H1 (cell line): Measurements from ENCODE around the gene KLHL35. TPM values are rescaled to one million over a fixed set of nuclear protein-coding genes. Genes with fewer than 3 reads are reported as not detected.

Experiments
- CTCF ChIA-PET: fragments of 300-600 bp; sonication (Branson Sonifier 250); formaldehyde crosslinking; loops from one replicate; lab custom pipeline; 2021; ENCODE audit not compliant: partially characterized antibody; lab: Charles Lee
- POLR2A ChIA-PET: fragments of 300-600 bp; sonication (Branson Sonifier 250); formaldehyde crosslinking; loops from one replicate; lab custom pipeline; 2021; ENCODE audit warnings: inconsistent platforms; ENCODE audit not compliant: partially characterized antibody; lab: Charles Lee
- DNase-seq, 2 experiments: peaks; one replicate each; pipeline versions ENCODE4 v3.0.0 to v3.0.0-alpha.2; 2010 to 2022; ENCODE audit warnings: low spot score in 2 of 2, low read depth in 1 of 2, mixed read lengths in 1 of 2
- FAIRE-seq: peaks from 2 replicates; lab custom pipeline; 2011; peaks lifted over from hg19 to GRCh38; lab: Jason Lieb, UNC
- H2AFZ ChIP-seq: 2 replicates; pipeline ENCODE4 v1.8.1; 2012; ENCODE audit warnings: low read length, inconsistent platforms
- H2AK5ac ChIP-seq: 2 replicates; pipeline ENCODE4 v1.6.1; 2013; ENCODE audit warnings: low read depth, low read length
- H2BK120ac ChIP-seq: replicated peaks from 2 replicates; pipeline ENCODE3; 2013; ENCODE audit warnings: low read depth, low read length, inconsistent platforms
- H2BK12ac ChIP-seq: 2 replicates; pipeline ENCODE4 v1.6.1; 2013; ENCODE audit warnings: low read depth, low read length
- H2BK15ac ChIP-seq: 2 replicates; pipeline ENCODE4 v1.6.1; 2013; ENCODE audit warnings: low read length
- H2BK20ac ChIP-seq: 2 replicates; pipeline ENCODE4 v1.6.1; 2013; ENCODE audit warnings: low read length
- H2BK5ac ChIP-seq: 2 replicates; pipeline ENCODE4 v1.6.1; 2013; ENCODE audit warnings: low read depth, low read length
- H3K14ac ChIP-seq: 2 replicates; pipeline ENCODE4 v1.6.1; 2013; ENCODE audit warnings: inconsistent platforms; ENCODE audit not compliant: insufficient read length
- H3K18ac ChIP-seq: 2 replicates; pipeline ENCODE4 v1.6.1; 2013; ENCODE audit warnings: low read length; ENCODE audit errors: extremely low read depth
- H3K23ac ChIP-seq: 2 replicates; pipeline ENCODE4 v1.6.1; 2013; ENCODE audit warnings: inconsistent platforms; ENCODE audit not compliant: insufficient read length
- H3K23me2 ChIP-seq: 2 replicates; pipeline ENCODE4 v1.6.1; 2013; ENCODE audit warnings: low read depth, low read length
- H3K27ac ChIP-seq: 2 replicates; pipeline ENCODE4 v1.6.1; 2011; ENCODE audit warnings: low read depth, low read length, inconsistent platforms
- H3K27me3 ChIP-seq, 4 experiments: replicated peaks in 1 of 4; 1 replicate in 1 of 4; 2 replicates in 3 of 4; pipeline versions ENCODE4 v1.6.1 to v1.8.1; 2011 to 2013; ENCODE audit warnings: low read length in 3 of 4, mild to moderate bottlenecking in 3 of 4, inconsistent platforms in 2 of 4, mixed read lengths in 2 of 4, moderate library complexity in 1 of 4; ENCODE audit not compliant: control insufficient read depth in 3 of 4, insufficient read depth in 3 of 4; ENCODE audit errors: extremely low read depth in 1 of 4
- H3K36me3 ChIP-seq, 4 experiments: 2 replicates each; pipeline versions ENCODE4 v1.6.1 to v1.8.1; 2011 to 2013; ENCODE audit warnings: mild to moderate bottlenecking in 4 of 4, low read length in 3 of 4, moderate library complexity in 2 of 4, control low read depth in 1 of 4, inconsistent platforms in 1 of 4; ENCODE audit not compliant: insufficient read depth in 4 of 4, control insufficient read depth in 2 of 4
- H3K4ac ChIP-seq: replicated peaks from 2 replicates; pipeline ENCODE3; 2013; ENCODE audit warnings: low read length, low read depth, mixed read lengths, inconsistent platforms; ENCODE audit not compliant: insufficient read length
- H3K4me1 ChIP-seq, 4 experiments: replicated peaks in 1 of 4; 1 replicate in 1 of 4; 2 replicates in 3 of 4; pipeline versions ENCODE4 v1.6.1 to v1.8.1; 2011 to 2013; ENCODE audit warnings: low read length in 3 of 4, inconsistent platforms in 2 of 4, mixed read lengths in 1 of 4; ENCODE audit not compliant: insufficient read depth in 4 of 4, control insufficient read depth in 3 of 4
- H3K4me2 ChIP-seq, 2 experiments: 2 replicates each; pipeline versions ENCODE4 v1.6.1 to v1.8.1; 2011 to 2013; ENCODE audit warnings: low read depth in 2 of 2, low read length in 2 of 2, control low read depth in 1 of 2, inconsistent platforms in 1 of 2, mild to moderate bottlenecking in 1 of 2; ENCODE audit not compliant: insufficient read depth in 1 of 2
- H3K4me3 ChIP-seq, 4 experiments: fragments of 200-600, 300-600 bp in 1 of 4; sonication (generic), shearing (Covaris generic), sonication (Bioruptor Twin) in 1 of 4; 2 replicates each; pipeline versions ENCODE4 v1.5.1 to v1.8.1; 2011 to 2016; ENCODE audit warnings: low read length in 4 of 4, low read depth in 3 of 4, control low read depth in 2 of 4, inconsistent platforms in 2 of 4, mild to moderate bottlenecking in 2 of 4, mixed read lengths in 1 of 4, moderate library complexity in 1 of 4; ENCODE audit not compliant: insufficient read depth in 2 of 4; ENCODE audit errors: extremely low read depth in 1 of 4
- H3K56ac ChIP-seq: replicated peaks from 2 replicates; pipeline ENCODE3; 2013; ENCODE audit warnings: low read depth, mild to moderate bottlenecking, mixed read lengths, low read length, inconsistent platforms; ENCODE audit not compliant: insufficient read length
- H3K79me1 ChIP-seq: 2 replicates; pipeline ENCODE4 v1.6.1; 2013; ENCODE audit warnings: low read depth, low read length, control low read depth
- H3K79me2 ChIP-seq, 2 experiments: 2 replicates each; pipeline versions ENCODE4 v1.6.1 to v1.8.1; 2012 to 2013; ENCODE audit warnings: low read length in 2 of 2, mild to moderate bottlenecking in 2 of 2, inconsistent platforms in 1 of 2; ENCODE audit not compliant: insufficient read depth in 2 of 2, control insufficient read depth in 1 of 2
- H3K9ac ChIP-seq, 4 experiments: replicated peaks in 1 of 4; 1 replicate in 1 of 4; 2 replicates in 3 of 4; pipeline versions ENCODE4 v1.6.1 to v1.8.1; 2011 to 2013; ENCODE audit warnings: low read depth in 3 of 4, low read length in 3 of 4, control low read depth in 2 of 4, mild to moderate bottlenecking in 2 of 4, moderate library complexity in 2 of 4, inconsistent platforms in 1 of 4; ENCODE audit errors: extremely low read depth in 1 of 4
- H3K9me3 ChIP-seq, 2 experiments: 2 replicates each; pipeline versions ENCODE4 v1.6.1 to v1.8.1; 2012 to 2013; ENCODE audit warnings: mild to moderate bottlenecking in 2 of 2, moderate library complexity in 2 of 2, control low read depth in 1 of 2, inconsistent platforms in 1 of 2, low read depth in 1 of 2, low read length in 1 of 2, mixed read lengths in 1 of 2; ENCODE audit not compliant: insufficient read depth in 2 of 2
- H4K20me1 ChIP-seq, 2 experiments: replicated peaks in 1 of 2; 2 replicates each; pipeline versions ENCODE3 to v1.8.1; 2011 to 2013; ENCODE audit warnings: inconsistent platforms in 2 of 2, low read length in 2 of 2, mild to moderate bottlenecking in 1 of 2; ENCODE audit not compliant: insufficient read depth in 2 of 2, control insufficient read depth in 1 of 2
- H4K5ac ChIP-seq: 2 replicates; pipeline ENCODE4 v1.6.1; 2013; ENCODE audit warnings: low read length, low read depth, mixed read lengths, inconsistent platforms; ENCODE audit not compliant: insufficient read length
- H4K8ac ChIP-seq: 2 replicates; pipeline ENCODE4 v1.8.0; 2013; ENCODE audit warnings: mild to moderate bottlenecking, moderate library complexity, low read length, inconsistent platforms; ENCODE audit not compliant: insufficient read depth; ENCODE audit errors: extremely low read depth
- H4K91ac ChIP-seq: replicated peaks from 2 replicates; pipeline ENCODE3; 2013; ENCODE audit warnings: low read length, mixed read lengths, inconsistent platforms; ENCODE audit not compliant: insufficient read length
- POLR2A ChIP-seq, 2 experiments: IDR thresholded peaks; 1 replicate in 1 of 2; 2 replicates in 1 of 2; pipeline ENCODE4 v1.6.1; 2011; ENCODE audit warnings: low read depth in 2 of 2, low read length in 2 of 2, mild to moderate bottlenecking in 2 of 2; ENCODE audit errors: control extremely low read depth in 1 of 2
- RNF2 ChIP-seq: fragments of 200-900, 300-1000 bp; sonication (generic); IDR thresholded peaks from 2 replicates; pipeline ENCODE4 v1.7.1; 2016; ENCODE audit warnings: borderline replicate concordance, low read depth, mild to moderate bottlenecking, antibody characterized with exemption, low read length; ENCODE audit not compliant: poor library complexity, severe bottlenecking; ENCODE audit errors: missing control alignments
- WGBS, 2 experiments: shearing (Covaris generic) in 1 of 2; methylation state at CpG; one replicate each; pipeline versions ENCODE4 v1.1.6 to v1.1.7; 2013 to 2015; ENCODE audit warnings: low lambda C conversion rate in 2 of 2, mixed read lengths in 2 of 2, inconsistent platforms in 1 of 2, low coverage in 1 of 2, missing lambda C conversion rate in 1 of 2; ENCODE audit not compliant: insufficient replicate concordance in 2 of 2, insufficient coverage in 1 of 2, insufficient read length in 1 of 2; ENCODE audit errors: extremely low coverage in 1 of 2, missing lambda C conversion rate in 1 of 2; 5-methylcytosine and 5-hydroxymethylcytosine counted together
- polyA plus RNA-seq, 7 experiments: library from polyadenylated mRNA; depleted of rRNA in 3 of 7; stranded (reverse) in 5 of 7; unstranded in 2 of 7; fragments of >200 nt in 5 of 7; fragments of 200-250 nt in 2 of 7; gene quantifications; 1 replicate in 5 of 7; 2 replicates in 1 of 7; 4 replicates in 1 of 7; pipeline versions ENCODE4 v1.2.1 to v1.2.3, GENCODE V29; 2011 to 2013; ENCODE audit warnings: missing spikeins in 2 of 7, mixed read lengths in 2 of 7
- total RNA-seq: library from RNA; stranded (reverse); fragmentation: NEBNext Ultra II Directional; extraction: Animal tissue kit (Norgen Biotek cat#: 25700); gene quantifications from 2 replicates; pipeline ENCODE4 v1.2.1, GENCODE V29; 2021

The KLHL35 gene
- total and polyA plus RNA-seq, 2 of the 8 experiments (the other 6 are each of a cell fraction or from before 2014, with no cell fraction given), result 0.35 to 0.41 TPM

- H2BK5ac ChIP-seq, result no peak overlapping the region; the same call in 1 of the 2 replicates
- no peak overlapping the region for H4K8ac ChIP-seq
- H3K4me1 ChIP-seq, result peaks cover 3 to 8% (median 4%) of the 10 kb centered on the region in 4 experiments; a peak in 5 of 7 replicates
- no peak for DNase-seq
- no peak overlapping the region for H3K4ac ChIP-seq
- H3K27ac ChIP-seq, result no peak overlapping the region
- H3K27me3 ChIP-seq, result no peaks in the 10 kb centered on the region
- H2BK20ac ChIP-seq, result peak overlapping the region; percentile 56; the same call in 1 of the 2 replicates
- no peaks in the 10 kb centered on the region for H3K9me3 ChIP-seq
- FAIRE-seq, result no peak
- no peak overlapping the region for H3K56ac ChIP-seq
- WGBS, 2 experiments, result 91% methylated on average over 5 of the region's 5 CpGs; no CpG with 5 or more reads in 1 of the 2 experiments
- no peak overlapping the region for H2AK5ac ChIP-seq
- no peak overlapping the region for H2AFZ ChIP-seq
- ChIA-PET CTCF (interaction anchor here (0.6 to 31.5 kb wide), 7 partner anchors 10 to 75 kb away, joined by 3 to 603 read pairs (median 3); partner anchors contain the start of gene GDPD5), POLR2A (interaction anchor here (0.9 to 2.9 kb wide), 4 partner anchors 10 to 72 kb away, joined by 3 to 13 read pairs (median 4); partner anchors contain the start of gene RPS3)
- no peak overlapping the region for H3K4me3 ChIP-seq
- H3K9ac ChIP-seq, result no peak overlapping the region
- H2BK120ac ChIP-seq, result no peak overlapping the region
- no peak overlapping the region for H3K4me2 ChIP-seq
- TF ChIP-seq POLR2A (IDR thresholded peaks at IDR 0.05; ENCODE audit: control extremely low read depth in 1 of 2, low read depth in 2 of 2, low read length in 2 of 2) (no peak), RNF2 (no peak)
- TF ChIP-seq, all 59 proteins: peak for 0
- no peak overlapping the region for H3K23ac ChIP-seq
- H3K14ac ChIP-seq, result no peak overlapping the region
- H3K18ac ChIP-seq, result no peak overlapping the region
- H4K91ac ChIP-seq, result no peak overlapping the region
- no peaks in the 10 kb centered on the region for H4K20me1 ChIP-seq
- H4K5ac ChIP-seq, result no peak overlapping the region
- no peaks in the 10 kb centered on the region for H3K79me2 ChIP-seq
- no peak overlapping the region for H2BK12ac ChIP-seq
- no peaks in the 10 kb centered on the region for H3K36me3 ChIP-seq
- H2BK15ac ChIP-seq, result no peak overlapping the region
- H3K79me1 ChIP-seq, result no peaks in the 10 kb centered on the region
- no peaks in the 10 kb centered on the region for H3K23me2 ChIP-seq
Measured at GRCh38 chr11:75472081-75472732, 39.2 kb upstream of the KLHL35 start.
